ENCODE data around the gene HADHB.

The HADHB gene

DNA sequence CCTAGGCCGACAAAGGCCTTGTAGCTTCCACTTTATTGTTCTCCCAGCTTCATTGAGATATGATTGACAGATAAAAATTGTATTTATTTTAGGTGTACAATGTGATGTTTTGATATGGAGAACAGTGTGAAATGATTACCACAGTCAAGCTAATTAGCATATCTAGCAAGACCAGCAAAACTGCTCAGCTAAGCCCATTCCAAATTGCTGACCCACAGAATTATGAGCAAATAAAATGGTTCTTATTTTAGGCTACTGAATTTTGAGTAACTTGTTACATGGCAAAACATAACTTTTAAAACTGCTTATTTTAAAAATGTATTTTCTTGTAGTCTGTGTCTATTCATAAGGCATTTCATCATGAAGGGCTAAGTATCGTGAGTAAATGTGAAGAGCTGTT is 92.6 kb downstream of the HADHB start:
- no peaks in the 10 kb centered on the region for H4K20me1 ChIP-seq
- no peak overlapping the region for H3K9ac ChIP-seq
- H3K4me1 ChIP-seq: no peaks in the 10 kb centered on the region
- no peak overlapping the region for H3K4me3 ChIP-seq
- no peak for TF ChIP-seq Cebpa-rat (IDR thresholded peaks at IDR 0.05)
- no peaks in the 10 kb centered on the region for H3K27me3 ChIP-seq
- H3K36me3 ChIP-seq: no peaks in the 10 kb centered on the region
- no peaks in the 10 kb centered on the region for H3K9me3 ChIP-seq
- H3K27ac ChIP-seq: no peak overlapping the region
- no peak overlapping the region for H3K4me2 ChIP-seq

Data from BLaER1 (cell line).